GM18861 (cell line): Measurements from ENCODE around the gene PADI3.

Experiments
- ATAC-seq: cut with Tn5 transposase; IDR thresholded peaks from one replicate; pipeline ENCODE4 v1.9.1; 2021; ENCODE audit not compliant: unreplicated experiment

Gene PADI3

DNA sequence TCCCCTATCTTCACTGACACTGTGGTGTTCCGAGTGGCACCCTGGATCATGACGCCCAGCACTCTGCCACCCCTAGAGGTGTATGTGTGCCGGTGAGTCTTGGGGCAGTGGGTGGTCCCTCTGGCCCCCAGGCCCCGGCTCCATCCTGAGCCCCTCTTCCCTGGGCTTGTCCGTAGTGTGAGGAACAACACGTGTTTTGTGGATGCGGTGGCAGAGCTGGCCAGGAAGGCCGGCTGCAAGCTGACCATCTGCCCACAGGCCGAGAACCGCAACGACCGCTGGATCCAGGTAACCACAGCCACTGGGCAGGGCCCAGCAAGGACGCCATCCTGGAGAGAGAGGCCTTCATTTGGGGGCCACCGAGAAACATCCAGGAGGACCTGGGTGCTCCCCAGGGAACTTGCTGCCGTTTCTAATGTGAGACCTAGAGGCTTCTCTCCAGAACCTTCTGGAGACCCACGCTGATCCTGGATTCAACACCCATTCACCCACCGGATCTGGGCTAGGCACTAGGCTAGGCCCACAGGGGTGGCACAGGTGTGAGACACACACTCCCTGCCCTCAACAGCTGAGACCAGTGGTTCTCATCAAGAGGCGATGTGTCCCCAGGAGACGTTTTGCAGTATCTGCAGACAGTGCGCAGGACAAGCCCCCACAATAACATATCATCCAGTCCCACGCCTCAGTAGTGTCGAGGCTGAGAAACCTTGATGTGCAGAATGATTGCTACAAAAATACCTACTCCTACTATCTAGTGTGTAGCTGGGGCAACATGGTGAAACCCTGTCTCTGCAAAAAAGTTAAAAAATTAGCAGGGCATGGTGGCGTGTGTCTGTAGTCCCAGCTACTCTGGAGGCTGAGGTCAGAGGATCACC, 22.2 kb downstream of the PADI3 start:
- no peak for ATAC-seq

DNA sequence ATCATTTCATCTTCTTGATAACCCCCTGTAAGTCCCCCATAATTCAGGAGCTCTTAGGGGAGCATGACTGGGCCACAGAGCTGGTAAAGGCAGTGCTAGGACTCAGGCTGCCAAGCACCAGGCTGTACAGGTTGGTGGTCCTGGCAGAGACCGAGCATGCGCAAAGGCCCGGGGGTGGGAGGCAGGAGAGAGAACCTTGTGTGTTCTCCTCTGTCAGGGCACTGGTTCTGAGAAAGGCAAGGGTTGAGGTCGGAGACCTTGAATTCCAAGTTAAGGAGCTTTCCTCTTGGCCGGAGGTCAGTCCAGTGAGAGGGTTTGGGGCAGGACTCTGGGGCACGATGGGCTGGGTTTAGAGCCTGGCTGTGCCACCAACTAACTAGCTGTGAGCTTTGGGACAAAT, 23.2 kb downstream of the PADI3 start:
- no peak for ATAC-seq

DNA sequence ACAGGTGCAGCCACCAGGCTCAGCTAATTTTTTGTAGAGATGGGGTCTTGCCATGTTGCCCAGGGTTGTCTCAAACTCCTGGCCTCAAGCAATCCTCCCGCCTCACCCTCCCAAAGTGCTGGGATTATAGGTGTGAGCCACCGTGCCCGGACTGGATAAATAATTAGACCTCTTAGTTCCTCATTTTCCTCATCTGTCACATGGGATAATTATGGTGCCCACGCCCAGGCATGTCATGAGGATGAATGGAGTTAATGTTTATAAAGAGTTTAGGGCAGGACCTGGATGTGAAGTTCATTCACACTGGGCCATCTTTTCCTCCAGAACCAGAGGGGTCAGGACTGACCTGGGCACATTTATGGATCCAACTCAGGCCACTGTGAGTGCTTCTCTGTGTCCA, 23.7 kb downstream of the PADI3 start:
- ATAC-seq: no peak

DNA sequence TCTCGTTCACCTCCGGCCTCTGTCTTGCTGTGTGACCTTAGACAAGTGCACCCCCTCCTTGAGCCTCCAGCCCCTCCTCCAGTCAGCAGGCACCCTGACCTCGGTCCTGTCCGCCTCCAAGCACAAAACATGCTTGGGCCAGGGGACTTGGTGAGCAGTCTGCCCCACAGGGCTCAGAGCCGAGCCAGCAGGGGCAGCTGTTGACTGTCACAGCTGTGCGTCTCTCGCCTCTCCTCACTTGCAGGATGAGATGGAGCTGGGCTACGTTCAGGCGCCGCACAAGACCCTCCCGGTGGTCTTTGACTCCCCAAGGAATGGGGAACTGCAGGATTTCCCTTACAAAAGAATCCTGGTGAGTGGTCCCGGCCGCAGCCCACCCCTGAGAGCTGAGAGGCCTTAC, 24.2 kb downstream of the PADI3 start:
- no peak for ATAC-seq

DNA sequence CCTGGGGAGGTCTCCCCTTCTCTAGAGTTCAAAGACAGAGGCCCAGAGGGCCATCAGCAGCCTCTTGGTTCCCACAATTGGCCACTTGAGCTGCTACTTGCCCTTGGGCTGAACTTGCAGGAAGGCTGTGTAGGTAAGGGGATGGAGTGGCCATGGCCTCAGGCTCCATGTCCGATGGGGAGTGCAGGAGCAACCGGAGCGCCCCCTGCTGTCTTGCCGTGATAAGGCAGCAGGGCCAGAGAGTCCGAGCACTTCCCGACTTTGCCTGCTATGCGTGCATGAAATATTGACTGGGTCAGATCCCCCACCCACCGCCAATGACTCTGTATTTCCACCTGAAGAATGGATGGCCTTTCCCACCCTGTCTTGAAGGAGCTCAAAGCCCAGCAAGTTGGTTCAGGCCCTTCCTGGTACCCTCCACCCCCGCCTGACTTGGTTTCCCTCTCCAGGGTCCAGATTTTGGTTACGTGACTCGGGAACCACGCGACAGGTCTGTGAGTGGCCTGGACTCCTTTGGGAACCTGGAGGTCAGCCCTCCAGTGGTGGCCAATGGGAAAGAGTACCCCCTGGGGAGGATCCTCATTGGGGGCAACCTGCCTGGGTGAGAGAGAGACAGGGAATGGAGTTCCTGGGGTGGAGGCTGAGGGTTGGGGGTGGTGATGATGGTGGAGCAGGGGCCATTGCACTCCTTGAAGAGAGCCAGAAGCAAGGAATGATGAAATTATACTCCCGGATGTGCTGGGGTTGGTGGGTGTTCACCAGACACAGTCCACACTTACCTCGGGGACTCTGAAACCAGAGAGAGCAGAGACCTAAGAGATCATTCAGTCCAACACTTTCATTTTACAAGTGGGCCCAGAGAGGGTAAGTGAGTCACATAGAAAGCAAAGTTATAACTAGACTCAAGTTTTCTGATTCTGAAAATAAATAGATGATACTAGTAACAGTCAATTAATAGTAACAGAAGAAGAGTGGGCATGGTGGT, 25.6 kb downstream of the PADI3 start:
- no peak for ATAC-seq

DNA sequence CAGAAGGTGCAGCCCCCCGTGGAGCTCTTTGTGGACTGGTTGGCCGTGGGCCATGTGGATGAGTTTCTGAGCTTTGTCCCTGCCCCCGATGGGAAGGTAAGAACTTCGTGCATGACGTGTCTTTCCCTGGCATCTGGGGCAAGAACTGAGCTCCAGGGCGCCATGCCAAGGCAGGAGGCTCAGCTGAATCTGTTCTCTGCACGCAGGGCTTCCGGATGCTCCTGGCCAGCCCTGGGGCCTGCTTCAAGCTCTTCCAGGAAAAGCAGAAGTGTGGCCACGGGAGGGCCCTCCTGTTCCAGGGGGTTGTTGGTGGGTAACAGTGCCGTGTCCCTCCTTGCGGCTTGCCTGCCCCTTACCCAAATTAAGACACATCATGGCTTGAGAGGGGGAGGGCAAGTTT, 27.7 kb downstream of the PADI3 start:
- no peak for ATAC-seq

DNA sequence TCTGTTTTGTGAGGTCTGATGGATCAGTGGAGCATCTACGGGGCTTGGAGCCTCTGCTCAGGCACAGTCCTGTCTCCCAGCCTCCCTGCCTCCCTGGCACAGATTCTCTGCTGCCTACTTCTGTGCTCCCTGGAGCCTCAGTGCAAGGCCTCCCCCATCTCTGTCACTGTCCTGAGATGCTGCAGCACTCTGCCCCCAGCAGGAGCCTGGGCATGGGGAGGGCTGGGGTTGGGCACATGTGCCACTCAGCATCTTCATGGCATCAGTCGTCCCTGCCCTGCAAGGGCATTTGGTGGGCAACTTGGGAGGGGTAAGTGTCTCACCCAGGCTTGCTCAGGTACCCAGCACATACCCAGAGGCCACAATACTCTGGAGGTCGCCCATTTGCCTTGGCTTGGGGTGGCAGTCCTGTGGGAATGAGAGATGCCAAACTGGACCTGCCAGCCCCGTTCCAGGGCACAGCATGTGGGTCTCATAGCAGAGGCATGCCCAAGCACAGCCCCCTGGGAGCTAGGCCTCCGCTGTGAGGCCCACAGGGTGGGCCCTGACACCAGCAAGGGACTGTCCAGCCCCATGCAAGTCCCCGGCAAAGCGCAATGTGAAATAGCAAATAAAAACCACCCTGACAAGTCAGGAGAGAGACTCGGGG, 28.7 kb downstream of the PADI3 start:
- ATAC-seq: no peak

DNA sequence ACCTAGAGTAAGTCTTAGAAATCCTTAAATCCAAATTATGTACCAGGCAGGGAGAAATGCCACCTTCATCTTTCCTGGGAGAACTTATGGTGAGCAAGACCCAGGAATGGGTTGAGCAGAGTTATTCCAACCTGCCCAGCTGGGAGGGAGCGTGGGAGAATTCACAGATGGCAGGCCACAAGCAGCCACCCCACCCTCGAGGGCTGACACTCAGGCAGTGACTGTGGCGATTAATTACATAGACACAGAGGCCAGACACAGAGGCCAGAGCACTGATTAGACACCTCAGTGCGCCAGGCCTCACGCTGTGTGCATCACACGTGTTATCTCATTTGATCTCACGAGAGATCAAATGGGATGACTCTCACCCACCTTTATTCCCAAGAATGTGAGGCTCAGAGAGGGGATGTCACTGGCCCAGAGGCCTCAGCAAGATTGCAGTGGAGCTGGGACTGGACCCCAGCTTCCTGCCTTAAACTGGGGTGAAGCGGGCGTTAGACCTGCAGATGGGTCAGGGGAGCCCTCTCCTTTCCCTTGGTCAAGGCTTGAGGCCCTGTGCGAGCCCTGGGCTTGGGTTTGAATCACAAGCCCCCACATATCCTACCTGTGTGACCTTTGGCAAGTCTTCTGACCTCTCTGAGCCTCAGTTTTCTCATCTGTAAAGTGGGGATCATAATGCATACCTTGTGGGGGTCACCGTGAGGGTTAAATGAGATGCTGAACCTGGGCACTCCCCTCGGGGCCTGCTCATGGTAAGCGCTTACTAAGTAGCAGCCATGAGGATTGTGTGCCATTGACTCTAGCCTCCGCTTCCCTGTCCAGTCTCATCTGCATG, 30.3 kb downstream of the PADI3 start:
- no peak for ATAC-seq

DNA sequence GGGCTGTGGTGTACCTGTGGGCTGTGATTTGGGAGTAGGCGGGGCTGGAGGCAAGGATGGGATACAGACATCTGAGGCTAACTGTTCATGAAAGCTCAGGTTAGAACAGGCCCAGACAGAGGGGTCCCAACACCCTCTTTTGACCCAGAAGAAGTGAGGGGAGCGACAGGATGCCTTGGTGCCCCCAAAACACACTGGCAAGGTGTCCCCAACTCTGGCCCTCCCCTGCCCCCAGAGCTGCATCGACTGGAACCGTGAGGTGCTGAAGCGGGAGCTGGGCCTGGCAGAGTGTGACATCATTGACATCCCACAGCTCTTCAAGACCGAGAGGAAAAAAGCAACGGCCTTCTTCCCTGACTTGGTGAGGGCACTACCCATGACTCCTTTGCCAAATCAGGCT, 31.5 kb downstream of the PADI3 start:
- ATAC-seq: no peak

DNA sequence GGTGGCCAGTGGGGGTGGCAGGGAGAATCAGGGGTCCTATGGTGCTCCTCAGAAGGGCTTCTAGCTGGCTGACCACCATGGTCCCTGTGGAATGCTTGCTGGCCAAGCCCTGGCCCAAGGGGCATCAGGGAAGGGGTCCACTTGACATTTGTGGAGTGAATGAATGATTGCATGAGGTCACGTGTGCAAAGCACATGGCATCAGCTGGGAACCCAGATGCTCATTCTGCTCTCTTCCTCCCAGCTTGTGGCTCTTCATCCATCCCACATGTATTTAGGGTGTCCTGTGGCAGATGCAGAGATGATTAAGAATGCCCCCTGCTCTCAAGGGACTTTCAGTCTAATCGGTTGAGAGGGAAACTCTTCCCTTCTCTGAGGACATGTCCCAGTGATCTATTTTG, 32.0 kb downstream of the PADI3 start:
- ATAC-seq: no peak

DNA sequence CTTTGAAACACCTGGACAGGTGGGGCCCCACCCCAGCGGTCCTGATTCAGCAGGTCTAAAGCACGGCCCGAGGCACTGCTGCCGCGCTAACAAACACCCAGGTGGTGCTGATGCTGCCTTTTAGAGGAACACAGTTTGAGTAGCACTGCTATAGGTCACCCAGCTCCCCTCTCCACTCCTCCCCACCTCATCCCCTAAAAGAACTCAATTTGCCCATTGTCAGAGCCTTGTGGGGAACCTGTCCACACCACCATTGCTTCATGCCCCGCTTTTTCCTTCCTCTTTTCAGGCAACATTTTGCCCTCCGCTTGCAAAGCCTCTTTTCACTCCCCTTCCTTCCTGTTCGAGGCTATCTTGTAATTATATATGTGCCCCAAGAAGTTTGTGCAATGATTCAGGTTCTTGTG, 32.9 kb downstream of the PADI3 start:
- no peak for ATAC-seq

DNA sequence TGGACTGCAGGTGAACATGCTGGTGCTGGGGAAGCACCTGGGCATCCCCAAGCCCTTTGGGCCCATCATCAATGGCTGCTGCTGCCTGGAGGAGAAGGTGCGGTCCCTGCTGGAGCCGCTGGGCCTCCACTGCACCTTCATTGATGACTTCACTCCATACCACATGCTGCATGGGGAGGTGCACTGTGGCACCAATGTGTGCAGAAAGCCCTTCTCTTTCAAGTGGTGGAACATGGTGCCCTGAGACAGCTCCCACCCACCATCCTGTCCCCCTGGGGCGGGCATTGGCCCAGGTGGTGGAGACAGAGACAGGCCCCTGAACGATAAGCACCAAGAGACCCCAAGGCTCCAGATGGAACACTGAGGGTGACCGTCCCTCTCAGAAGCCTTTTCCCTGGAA, 33.9 kb downstream of the PADI3 start:
- ATAC-seq: no peak

DNA sequence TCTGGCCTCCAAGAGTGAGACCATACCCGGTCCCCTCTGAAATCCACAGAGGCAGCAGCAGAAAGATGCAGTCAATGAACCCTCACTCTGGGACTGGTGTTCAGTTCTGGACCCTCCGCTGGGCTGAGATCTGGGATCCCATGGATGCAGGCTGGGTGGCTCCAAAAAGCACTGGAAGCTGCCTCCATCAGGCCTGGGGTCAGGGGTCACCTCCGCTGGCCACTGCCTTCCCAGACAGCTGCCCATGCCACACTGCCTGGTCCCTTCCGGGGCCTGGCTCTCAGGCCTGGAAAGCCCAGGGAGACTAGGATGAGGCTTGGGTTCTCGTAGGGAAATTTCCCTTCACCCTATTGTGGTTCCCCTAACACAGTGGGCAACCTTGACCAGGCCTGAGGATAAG, 37.7 kb downstream of the PADI3 start:
- ATAC-seq: no peak

DNA sequence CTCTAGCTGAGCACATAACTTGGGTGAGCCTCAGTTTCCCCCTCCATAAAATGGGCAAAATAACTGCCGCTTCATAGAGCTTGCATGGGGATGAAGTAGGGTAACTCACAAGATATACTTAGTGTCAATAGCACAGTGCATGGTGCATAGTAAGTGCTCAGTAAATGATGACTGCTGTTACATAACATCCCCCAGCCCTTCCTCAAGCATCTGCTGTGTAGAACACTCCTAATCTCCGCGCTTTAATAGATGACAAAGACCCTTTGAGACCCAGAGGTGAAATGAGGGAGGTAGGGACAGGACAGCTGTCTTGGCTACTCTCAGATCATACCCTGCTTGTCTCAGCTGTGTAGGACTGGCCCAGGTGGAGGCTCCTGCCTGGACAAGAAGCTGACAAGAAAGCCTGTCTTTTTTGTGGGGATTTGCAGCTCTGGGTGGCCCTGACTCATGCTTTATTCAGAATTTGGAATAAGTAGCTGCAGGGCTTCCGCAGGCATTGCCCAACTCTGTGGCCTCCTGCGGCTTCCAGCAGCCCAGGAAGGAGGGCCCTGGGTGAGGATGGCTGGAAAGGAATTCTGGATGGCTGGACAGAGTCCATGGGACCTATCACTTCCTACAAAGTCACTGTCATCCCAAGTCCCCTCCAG, 38.4 kb downstream of the PADI3 start:
- ATAC-seq: no peak

DNA sequence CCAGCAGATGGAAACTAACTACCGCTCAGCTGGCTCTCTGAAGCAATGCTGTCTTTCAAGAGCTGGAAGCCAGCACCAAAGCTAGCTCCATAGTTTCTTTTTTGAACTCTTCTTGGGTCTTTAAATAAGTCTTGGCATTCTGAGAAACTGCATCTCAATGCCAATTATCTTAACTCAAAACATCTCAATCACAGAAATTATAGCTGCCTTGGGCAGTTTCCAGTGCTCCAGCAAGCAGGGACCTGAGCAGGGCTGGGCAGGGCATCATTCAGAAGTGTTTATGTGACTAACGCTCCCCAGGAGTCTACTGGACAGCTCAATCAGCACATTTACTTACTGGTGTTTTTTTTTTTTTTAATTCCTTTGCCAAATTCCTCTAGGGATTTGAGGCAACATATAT, 40.8 kb downstream of the PADI3 start:
- no peak for ATAC-seq

DNA sequence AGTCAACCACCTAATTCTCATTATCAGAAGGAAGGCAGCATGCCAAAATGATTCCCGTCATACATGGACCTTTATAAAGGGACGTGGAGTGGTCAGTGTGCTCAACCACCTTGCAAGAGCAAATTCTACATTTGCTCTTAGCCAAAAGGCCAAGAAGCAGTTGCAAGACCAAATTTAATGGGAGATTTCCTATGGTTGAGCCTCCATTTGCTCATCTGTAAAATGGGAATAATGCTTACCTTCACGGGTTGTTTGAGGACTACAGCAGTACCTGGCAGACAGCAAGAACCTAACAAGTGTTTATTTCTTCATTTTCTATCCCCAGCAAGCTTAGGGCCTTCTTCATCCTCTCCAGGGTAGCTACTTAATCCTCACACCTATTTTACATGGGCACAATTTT, 41.7 kb downstream of the PADI3 start:
- no peak for ATAC-seq

DNA sequence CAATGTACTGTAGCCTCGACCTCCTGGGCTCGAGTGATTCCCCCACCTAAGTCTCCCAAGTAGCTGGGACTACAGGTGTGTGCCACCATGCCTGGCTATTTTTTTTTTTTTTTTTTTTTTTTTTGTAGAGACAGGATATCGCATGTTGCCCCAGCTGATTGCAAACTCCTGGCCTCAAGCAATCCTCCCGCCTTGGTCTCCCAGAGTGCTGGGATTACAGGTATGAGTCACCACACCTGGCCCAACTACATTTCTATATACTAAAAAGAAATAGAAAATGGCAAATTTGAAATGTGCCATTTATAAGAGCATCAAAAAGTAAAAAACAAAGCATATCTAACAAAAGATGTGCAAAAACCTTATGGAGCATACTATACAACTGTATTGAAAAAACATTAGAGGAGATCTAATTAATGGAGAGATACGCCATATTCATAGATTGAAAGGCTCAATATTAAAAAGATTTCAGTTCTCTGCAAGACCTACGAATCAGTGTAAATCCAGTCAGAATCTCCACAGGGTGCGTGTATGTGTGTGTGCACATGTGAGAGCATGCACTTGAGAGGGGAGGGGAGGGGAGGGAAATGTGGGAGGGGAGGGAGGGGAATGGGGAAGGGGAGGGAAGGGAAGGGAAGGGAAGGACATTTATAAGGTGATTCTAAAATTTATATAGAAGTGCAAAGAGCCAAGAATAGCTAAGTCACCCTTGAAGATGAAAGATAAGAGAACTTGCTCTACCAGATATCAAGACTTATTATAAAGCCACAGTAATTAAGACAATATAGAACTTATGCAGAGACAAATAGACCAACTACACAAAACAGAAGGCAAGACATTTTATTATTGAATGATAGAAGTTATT, 43.6 kb downstream of the PADI3 start:
- ATAC-seq: no peak

DNA sequence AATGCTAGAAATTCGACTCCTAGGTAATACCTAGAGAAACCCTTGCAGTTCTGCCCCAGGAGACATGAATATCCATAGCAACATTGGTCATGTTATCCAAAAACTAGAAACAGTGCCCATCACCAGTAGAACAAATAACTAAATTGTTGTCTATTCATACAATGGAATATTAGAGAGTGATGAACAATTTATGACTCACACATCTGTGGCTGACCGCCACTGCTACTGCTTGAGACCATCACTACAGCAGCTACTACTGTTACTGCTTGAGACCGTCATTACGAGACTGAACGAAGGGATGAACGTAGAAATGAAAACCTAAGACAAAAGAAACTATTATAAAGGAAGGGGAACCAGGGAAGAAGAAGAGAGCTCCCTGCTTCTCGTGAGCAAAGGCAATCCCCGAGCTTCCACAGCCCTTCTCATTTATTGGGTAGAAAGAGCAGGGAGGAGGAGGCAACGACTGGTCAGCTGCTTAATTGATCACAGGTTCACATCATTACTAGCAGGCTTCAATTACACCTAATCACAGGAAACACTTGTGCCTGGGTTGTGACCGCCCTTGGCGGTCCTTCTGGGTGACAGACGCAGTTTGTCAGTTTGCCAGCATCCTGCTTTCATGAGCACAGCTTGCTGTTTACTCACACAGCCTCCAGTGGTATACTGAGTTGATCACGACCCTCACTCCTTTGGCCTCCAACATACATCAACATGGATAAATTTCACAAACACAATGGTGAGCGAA, 45.0 kb downstream of the PADI3 start:
- no peak for ATAC-seq
